GM12891 (cell line): ENCODE data around the gene SRSF7.
"Not testable (repeated sequence)": the region's sequence is repeated elsewhere in the genome, so short reads cannot be mapped to it uniquely, and the experiment has no call there.

Experiments used
- DNase-seq: peaks from one replicate; pipeline ENCODE4 v3.0.0; 2011; ENCODE audit warnings: low spot score; ENCODE audit not compliant: insufficient read length
- FAIRE-seq: peaks from 2 replicates; lab custom pipeline; 2011; peaks lifted over from hg19 to GRCh38; lab: Jason Lieb, UNC
- PAX5 ChIP-seq: IDR thresholded peaks from 2 replicates; pipeline ENCODE4 v1.6.1; 2011; ENCODE audit warnings: low read length, moderate library complexity, mild to moderate bottlenecking; ENCODE audit not compliant: insufficient read depth, severe bottlenecking
- POLR2A ChIP-seq: IDR thresholded peaks from 2 replicates; pipeline ENCODE4 v1.6.1; 2011; ENCODE audit warnings: low read depth, low read length, control low read depth
- POLR2AphosphoS5 ChIP-seq: IDR thresholded peaks from 2 replicates; pipeline ENCODE4 v1.6.1; 2011; ENCODE audit warnings: low read depth, low read length, control low read depth
- POU2F2 ChIP-seq: IDR thresholded peaks from 2 replicates; pipeline ENCODE4 v1.6.1; 2011; ENCODE audit warnings: low read depth, mild to moderate bottlenecking, control low read depth, low read length, moderate library complexity
- SPI1 ChIP-seq: IDR thresholded peaks from 2 replicates; pipeline ENCODE4 v1.6.1; 2011; ENCODE audit warnings: low read depth, low read length, control low read depth
- TAF1 ChIP-seq: IDR thresholded peaks from 2 replicates; pipeline ENCODE4 v1.6.1; 2011; ENCODE audit warnings: low read depth, low read length, control low read depth

SRSF7 gene

DNA sequence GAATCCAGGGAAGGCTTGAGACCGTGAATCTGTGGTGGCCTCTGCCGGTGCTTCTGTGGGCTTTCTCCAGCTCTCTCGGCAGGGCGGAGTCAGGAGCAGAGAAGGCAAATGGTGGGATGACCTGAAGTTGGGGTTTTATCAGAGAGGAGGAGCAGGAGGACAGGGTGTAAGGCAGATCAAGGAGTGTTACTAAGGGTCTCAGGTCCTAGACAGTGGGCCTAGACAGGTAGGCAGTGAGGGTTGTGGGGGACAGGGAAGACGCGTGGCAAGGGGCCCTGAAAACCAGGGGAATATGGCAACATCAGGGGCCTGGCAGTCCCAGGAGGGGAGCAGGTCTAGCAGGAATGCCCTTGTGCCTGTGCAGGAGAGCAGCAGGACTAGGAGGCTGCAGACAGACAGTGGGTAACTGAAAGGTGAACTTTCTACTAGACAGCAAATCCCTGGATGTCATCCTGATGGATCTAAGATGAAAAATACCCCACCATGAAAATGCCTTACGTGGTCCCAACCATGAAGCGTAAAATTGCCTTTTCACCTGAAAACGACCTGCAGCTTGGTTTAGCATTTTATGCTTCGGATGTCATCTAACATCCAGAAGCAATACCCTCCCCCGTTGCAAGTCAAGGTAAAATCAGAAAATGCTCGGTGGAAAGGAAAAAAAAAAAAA, 42.1 kb downstream of the SRSF7 start:
- TF ChIP-seq PAX5, result no peak
- TF ChIP-seq SPI1, result no peak
- TF ChIP-seq POLR2AphosphoS5, result no peak
- TF ChIP-seq TAF1, result no peak
- DNase-seq, result no peak
- FAIRE-seq, result peak; percentile 33

DNA sequence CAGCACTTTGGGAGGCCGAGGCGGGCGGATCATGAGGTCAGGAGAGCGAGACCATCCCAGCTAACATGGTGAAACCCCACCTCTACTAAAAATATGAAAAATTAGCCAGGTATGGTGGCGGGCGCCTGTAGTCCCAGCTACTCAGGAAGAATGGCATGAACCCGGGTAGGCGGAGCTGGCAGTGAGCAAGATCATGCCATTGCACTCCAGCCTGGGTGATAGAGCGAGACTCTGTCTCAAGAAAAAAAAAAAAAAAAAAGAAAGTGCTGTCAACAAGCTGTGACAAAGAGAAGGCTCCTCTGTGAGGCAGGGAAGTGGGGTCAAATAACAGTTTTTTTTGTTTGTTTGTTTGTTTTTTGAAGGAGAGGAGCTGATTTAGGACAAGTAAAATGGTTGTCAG, 42.7 kb downstream of the SRSF7 start:
- not testable (repeated sequence) for DNase-seq, FAIRE-seq

DNA sequence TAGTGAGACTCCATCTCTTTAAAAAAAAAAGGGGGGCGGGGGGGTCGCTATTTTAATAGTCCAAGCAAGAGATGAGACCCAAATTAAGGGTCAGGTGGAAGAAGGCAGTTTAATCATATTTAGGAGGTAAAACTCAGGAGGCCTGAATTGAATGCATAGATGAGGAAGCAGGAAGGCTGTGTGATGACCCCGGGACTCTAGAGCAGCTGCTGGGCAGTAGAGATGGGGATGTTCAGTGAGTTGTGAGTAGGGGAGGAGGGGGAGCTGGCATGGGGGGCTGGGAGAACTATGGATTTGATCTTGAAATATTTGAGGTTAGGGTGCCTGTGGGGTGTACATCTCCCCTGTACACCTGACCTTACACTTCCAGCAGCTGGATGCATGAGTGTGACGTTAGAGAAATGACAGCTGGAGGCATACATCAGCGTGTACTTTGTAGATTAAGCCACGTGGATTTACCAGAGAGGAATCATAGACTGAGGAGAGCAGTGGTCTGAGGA, 44.3 kb downstream of the SRSF7 start:
- FAIRE-seq, result no peak
- DNase-seq, result no peak
- TF ChIP-seq TAF1 (no peak), POLR2A (no peak), POU2F2 (no peak), PAX5 (no peak), SPI1 (no peak), POLR2AphosphoS5 (no peak)

DNA sequence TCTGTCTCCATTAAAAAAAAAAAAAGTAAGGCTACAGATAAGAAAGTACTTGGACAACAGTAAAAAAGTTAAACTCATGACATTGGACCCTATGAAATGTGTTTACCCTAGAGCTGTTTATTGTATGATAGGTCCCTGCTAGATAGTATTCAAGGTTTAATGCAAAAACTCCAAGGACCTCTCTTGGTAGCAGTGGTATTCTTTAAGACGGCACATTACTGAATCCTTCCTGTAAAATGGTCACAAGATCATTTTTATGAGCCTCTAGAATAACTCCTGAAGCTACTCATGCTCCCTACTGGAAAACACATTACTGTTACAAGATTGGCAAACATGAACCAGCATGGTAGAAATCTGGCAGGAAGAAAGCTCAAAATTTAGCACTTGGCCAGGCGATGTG, 46.5 kb downstream of the SRSF7 start:
- no peak for FAIRE-seq
- no peak for TF ChIP-seq SPI1
- TF ChIP-seq PAX5, result no peak
- TF ChIP-seq POU2F2, result no peak
- no peak for TF ChIP-seq TAF1
- TF ChIP-seq POLR2A, result no peak
- TF ChIP-seq POLR2AphosphoS5, result no peak
- DNase-seq, result no peak

DNA sequence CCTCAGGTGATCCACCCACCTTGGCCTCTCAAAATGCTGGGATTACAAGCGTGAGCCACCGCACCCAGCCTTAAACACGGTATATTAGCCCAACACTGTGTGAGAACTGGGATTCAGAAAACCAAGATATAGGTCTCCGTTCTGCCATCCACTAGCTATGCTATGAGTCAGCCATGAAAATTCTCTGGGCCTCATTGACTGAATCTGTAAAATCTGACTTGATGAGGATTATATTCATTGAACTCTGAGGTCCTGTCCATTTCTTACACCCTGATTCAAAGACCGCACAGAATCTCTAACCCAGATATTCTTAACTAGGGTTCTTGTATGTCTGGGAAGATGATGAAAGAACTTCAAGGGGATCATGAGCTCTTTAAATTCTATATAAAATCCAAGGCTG, 47.8 kb downstream of the SRSF7 start:
- not testable (repeated sequence) for DNase-seq, FAIRE-seq

DNA sequence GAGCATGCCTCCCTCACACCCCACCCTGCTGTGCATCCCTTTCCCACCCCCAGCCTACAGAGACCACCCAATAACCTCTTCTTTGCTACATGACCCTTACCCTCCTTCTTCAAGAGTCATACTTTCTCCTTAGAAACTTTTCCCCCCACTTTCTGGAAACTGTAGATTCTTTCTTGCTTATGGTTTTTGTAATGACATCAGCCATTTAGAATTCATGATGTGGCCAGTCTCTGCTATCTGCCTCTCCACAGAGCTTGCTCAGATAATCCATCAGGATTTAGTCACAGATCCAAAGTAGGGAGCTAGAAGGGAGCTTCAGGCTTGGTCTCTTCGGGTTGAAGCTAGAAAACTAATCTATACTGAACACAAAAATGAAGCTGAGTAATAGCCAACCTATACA, 48.7 kb downstream of the SRSF7 start:
- DNase-seq (no peak), FAIRE-seq (no peak)
- TF ChIP-seq POLR2A (no peak), SPI1 (no peak), PAX5 (no peak), POU2F2 (no peak), TAF1 (no peak), POLR2AphosphoS5 (no peak)

DNA sequence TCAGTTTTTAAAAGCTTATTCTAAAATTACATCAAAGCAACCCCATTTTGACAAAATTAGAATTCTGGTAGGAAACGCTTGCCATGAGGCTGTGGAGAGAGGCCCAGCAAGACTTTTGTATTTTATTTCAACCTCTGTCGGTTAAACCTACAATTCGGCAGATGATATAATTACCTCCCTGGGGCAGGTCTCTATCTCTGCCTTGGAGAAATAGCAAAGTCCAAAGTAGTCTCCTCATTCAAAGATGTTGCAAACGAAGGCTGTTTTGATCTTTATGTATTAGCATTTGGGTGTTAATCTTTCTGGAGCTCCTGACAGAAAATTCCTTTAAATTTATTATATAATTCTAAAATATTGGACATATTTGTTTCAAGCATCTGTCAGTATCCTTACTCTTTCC, 49.6 kb downstream of the SRSF7 start:
- TF ChIP-seq TAF1, result no peak
- no peak for TF ChIP-seq PAX5
- TF ChIP-seq POLR2AphosphoS5, result no peak
- TF ChIP-seq POU2F2, result no peak
- TF ChIP-seq POLR2A, result no peak
- no peak for TF ChIP-seq SPI1
- FAIRE-seq (no peak), DNase-seq (no peak)

DNA sequence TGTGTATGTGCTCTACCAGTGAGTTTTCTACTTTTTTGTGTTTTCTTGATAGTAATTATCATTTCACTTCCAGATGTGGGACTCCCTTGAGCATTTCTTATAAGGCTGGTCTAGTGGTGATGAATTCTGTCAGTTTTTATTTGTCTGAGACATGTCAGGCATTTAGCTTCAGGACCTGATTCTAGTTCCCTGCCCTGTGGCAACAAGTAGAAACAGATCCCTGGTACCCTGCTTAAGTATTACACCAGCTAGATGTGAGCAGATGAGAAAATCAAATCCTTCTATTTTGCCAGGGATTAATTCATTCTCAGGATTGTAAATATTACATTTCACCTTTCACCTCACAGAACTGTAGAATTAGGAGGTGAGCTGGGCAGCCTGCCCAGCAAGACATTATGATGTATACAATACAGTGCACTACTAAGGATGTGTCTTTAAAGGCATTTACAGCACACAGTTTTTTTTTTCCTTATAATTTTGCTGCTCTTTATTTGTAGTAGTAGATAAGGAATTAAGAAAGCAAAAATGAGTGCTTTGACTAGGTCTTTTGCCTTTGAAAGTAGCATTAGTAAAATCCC, 50.2 kb downstream of the SRSF7 start:
- TF ChIP-seq POLR2A (no peak), TAF1 (no peak), POLR2AphosphoS5 (no peak), SPI1 (no peak), POU2F2 (no peak), PAX5 (no peak)
- DNase-seq, result no peak
- no peak for FAIRE-seq

DNA sequence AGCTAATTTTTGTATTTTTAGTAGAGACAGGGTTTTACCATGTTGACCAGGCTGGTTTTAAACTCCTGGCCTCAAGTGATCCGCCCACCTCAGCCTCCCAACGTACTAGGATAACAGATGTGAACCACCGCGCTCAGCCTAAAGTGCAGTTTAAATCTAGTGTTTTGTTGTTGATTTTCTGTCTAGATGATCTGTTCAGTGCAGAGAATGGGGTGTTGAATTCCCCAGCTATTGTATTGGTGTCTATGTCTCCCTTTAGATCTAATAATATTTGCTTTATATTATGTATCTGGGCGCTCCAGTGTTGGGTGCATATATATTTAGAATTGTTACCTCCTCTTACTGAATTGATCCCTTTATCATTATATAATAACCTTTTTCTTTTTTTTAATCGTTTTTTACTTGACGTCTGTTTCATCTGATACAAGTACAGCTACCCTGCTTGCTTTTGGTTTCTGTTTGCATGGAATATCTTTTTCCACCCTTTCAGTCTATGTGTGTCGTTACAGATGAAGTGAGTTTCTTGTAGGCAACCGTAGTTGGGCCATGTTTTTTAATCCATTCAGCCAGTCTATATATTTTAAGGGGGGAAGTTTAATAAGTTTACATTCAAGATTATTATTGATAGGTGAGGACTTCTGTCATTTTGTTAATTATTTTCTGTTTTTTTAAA, 50.9 kb downstream of the SRSF7 start:
- FAIRE-seq (no peak), DNase-seq (no peak)
- TF ChIP-seq PAX5 (no peak), TAF1 (no peak), POLR2AphosphoS5 (no peak), SPI1 (no peak), POLR2A (no peak), POU2F2 (no peak)

DNA sequence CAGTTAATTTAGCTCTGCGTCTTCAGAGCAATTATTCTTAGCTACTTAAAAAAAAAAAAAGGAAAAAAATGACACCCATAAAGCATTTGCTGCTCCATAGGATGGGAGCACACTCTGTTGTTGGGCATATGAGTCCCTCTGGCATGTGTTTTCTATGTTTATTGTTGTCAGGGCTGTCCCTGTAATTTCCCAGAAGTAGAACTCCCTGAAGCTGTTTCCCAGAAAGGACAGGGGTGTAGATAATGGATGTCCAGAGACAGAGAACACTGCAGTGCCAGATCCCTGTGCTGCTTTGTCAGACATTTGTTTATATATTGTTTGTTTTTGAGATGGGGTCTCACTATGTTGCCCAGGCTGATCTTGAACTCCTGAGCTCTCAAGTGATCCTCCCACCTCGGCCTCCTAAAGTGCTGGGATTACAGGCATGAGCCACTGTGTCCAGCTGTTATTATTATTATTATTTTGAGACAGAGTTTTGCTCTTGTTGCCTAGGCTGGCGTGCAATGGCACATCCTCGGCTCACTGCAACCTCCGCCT, 52.6 kb downstream of the SRSF7 start:
- TF ChIP-seq PAX5 (no peak), POU2F2 (no peak), TAF1 (no peak), SPI1 (no peak), POLR2AphosphoS5 (no peak), POLR2A (no peak)
- DNase-seq (no peak), FAIRE-seq (no peak)
